ENCODE data around the gene TRIM45.

DNA sequence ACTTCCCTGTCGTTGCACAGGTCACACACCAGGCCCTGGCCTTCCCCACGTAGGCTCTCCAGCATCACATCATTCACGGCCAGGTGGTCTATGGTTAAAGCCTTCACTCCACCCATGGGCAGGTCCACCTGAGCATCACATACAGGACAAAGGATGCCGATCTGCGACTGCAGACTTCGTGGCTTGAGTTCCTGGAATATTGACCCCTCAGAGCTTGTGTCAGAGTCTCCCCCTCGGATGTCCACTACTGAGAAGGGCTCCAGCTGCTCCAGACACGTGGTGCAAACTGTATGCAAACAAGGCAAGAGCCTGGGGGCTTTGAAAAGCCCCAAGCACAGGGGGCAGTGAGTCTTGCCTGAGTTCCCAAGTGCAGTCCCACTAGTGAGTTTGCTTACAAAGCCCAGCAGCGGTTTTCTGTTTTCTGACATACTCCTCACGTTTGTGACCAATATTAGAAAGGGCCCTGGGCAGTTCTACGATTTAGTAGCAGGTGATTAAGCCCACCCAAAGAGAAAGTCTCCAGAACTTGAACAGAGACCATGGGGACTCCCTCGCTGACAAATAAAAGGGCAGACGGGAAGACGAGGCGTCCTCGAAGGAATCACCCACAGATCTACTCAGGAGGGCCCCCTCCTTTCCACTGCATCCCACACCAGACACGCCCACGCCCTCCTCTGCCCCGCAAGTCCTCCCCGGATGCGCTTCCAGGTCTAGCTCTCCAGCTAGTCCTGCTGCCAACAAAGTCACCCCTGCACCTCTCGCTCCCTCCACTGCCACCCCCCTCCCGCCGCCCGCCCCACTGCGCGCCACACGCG lies 568 bp downstream of the TRIM45 start:
- TF ChIP-seq, protein P1, sequence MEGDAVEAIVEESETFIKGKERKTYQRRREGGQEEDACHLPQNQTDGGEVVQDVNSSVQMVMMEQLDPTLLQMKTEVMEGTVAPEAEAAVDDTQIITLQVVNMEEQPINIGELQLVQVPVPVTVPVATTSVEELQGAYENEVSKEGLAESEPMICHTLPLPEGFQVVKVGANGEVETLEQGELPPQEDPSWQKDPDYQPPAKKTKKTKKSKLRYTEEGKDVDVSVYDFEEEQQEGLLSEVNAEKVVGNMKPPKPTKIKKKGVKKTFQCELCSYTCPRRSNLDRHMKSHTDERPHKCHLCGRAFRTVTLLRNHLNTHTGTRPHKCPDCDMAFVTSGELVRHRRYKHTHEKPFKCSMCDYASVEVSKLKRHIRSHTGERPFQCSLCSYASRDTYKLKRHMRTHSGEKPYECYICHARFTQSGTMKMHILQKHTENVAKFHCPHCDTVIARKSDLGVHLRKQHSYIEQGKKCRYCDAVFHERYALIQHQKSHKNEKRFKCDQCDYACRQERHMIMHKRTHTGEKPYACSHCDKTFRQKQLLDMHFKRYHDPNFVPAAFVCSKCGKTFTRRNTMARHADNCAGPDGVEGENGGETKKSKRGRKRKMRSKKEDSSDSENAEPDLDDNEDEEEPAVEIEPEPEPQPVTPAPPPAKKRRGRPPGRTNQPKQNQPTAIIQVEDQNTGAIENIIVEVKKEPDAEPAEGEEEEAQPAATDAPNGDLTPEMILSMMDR (IDR thresholded peaks at IDR 0.05; ENCODE audit: insufficient read depth, low read depth, low read length), result no peak
- TF ChIP-seq EZH2 (IDR thresholded peaks at IDR 0.05; ENCODE audit: insufficient read depth, low read length), result no peak

All from astrocyte (in vitro differentiated cells and primary cell).